NT2/D1 (cell line): Measurements from ENCODE around the gene KDM3B.

Experiments
- SUZ12 ChIP-seq: IDR thresholded peaks from 2 replicates; pipeline ENCODE4 v1.6.1; 2011; ENCODE audit not compliant: insufficient read length, insufficient read depth; ENCODE audit errors: extremely low read depth
- YY1 ChIP-seq: IDR thresholded peaks from 2 replicates; pipeline ENCODE4 v1.6.1; 2011; ENCODE audit not compliant: insufficient read length, insufficient read depth
- ZNF274 ChIP-seq: IDR thresholded peaks from 2 replicates; pipeline ENCODE4 v1.6.1; 2011; ENCODE audit warnings: mild to moderate bottlenecking, low read depth, low read length

DNA sequence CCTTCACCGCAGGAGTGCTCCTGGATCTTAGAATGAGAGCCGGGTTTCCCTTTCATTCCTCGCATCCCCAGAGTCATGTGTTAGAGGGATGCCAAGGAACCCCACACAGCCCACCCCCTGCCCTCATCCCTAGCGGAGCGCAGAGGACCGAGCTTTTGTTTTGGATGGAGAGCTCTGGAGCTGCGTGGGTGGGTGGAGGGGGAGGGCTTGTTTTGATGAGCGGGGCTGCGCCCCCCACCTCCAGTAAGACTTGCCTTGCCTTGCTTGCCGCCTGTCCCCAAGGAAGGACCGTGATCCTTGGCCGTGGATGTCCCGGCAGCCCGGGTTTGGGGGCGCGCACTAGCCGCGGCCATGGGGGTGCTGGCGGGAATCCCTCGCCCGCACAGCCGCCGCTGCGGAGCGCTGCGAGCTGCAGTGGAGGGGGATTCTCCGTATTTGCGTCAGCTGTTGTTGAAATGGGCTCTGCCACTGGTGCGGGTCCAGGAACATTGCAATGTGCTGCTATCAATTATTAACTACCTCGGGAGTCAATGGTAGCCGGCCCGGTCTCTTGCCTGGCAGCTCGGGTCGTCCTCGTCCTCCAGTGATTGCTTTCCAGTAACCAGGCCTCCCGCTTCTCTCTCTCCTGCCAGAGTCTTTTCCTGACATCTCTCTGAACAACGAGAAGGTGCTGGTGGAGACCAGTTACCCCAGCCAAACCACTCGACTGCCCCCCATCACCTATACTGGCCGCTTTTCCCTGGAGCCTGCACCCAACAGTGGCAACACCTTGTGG is 113.8 kb downstream of the KDM3B start:
- TF ChIP-seq ZNF274 (no peak), YY1 (no peak), SUZ12 (no peak)
